GM21786 (cell line): Measurements from ENCODE around the gene USP22.

Source experiments
- ATAC-seq: cut with Tn5 transposase; IDR thresholded peaks from one replicate; pipeline ENCODE4 v1.9.1; 2021; ENCODE audit not compliant: unreplicated experiment

USP22 gene

DNA sequence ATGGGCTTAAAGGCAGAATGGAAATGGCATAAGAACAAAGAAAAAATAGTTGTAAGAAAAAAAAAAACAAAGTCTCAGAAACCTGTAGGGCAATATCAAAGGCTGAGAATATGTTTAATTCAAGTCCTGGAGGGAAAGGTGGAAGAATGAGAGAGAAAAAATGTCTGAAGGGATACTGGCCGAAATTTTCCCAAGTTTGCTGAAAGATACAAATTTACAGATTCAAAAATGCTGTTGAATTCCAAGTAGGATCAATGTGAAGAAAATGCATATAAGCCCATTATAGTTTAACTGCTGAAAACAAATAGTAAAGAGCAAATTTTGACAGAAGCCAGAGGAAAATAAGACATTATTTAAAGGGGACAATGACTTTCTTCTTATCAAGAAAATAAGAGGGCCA lies 6.6 kb upstream of the USP22 start:
- no peak for ATAC-seq

GRCh38 chr17:21046216-21046615 lies 3.4 kb upstream of the USP22 start:
- no peak for ATAC-seq

DNA sequence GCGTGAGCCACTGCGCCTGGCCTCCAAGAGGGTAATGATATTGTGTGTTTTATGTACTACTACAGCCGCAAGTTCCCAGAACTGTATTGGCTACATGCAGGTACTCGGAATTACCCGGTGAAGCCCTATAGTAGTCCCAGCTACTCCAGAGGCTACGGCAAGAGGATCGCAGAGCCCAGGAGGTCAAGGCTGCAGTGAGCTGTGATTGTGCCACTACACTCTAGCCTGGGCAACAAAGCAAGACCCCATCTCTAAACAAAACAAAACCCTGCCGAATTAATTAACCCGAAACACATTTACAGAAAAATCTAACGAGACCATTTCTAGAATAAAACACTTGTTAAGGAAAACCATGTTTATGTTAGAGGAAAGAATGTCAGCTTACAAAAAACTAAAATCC lies 2.2 kb upstream of the USP22 start:
- ATAC-seq: no peak

- peak; percentile 87 for ATAC-seq
These were observed 753 bp upstream of the USP22 start for GRCh38 chr17:21043296-21044232.

- ATAC-seq: no peak
These were observed 912 bp downstream of the USP22 start for GRCh38 chr17:21041741-21042457.

DNA sequence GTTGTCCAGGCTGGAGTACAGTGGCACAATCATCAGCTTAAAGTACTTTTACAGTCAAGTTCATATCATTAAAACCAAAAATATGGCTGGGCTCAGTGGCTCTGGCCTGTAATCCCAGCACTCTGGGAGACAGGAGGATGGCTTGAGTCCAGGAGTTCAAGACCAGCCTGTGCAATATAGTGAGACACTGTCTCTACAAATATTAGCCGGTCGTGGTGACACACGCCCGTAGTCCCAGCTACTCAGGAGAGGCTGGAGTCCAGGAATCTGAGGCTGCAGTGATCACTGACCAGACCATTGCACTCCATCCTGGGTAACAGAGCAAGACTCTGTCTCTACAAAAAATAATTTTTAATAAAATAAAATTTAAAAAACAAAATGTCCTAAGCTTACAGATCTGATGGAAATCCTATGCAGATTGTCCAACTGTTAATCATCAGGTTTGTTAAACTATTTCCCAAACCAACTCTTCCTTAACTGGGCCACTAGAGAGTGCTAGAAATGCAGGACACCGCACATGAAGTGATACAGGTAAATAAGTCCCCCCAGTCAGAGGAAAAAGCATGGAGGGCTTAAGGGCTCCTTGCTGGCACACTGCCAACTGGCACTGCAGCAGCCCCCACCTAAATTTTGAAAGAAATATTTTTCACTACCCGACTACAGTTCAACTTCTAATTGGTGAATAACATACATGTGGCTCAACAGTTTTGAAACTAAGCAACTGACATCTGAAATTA lies 2.8 kb downstream of the USP22 start:
- no peak for ATAC-seq

DNA sequence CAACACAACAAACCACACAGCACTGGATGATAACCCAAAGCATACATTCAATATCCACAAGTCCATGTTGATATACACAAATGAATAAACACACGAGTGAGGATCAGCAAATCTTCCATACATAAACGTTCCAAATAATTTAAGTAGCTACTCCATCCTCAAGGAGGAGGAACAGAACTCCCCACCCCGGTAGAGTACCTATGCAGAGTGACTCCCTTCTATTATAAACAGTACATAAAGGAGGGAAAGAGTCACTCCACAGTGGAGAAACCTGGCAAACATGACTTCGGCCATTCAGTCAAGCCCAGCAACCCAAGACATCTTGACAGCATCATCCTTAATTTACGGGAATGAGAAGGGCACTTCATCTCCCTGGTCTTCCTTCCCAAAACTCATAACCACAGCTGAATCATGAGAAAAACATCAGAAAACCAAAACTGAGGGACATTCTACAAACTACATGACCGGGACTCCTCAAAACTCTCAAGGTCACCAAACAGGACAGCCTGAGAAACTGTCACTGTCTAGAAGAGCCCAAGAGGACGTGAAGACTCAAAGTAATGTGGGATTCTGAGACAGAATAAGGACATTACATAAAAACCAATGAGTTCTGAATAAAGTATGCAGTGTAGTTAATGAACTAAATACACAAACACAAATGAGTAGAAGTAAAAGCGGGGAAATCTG lies 5.6 kb downstream of the USP22 start:
- ATAC-seq: no peak

- ATAC-seq: no peak
These were observed 6.4 kb downstream of the USP22 start for GRCh38 chr17:21036361-21036881.

GRCh38 chr17:21035406-21035805 lies 7.4 kb downstream of the USP22 start:
- ATAC-seq: no peak

DNA sequence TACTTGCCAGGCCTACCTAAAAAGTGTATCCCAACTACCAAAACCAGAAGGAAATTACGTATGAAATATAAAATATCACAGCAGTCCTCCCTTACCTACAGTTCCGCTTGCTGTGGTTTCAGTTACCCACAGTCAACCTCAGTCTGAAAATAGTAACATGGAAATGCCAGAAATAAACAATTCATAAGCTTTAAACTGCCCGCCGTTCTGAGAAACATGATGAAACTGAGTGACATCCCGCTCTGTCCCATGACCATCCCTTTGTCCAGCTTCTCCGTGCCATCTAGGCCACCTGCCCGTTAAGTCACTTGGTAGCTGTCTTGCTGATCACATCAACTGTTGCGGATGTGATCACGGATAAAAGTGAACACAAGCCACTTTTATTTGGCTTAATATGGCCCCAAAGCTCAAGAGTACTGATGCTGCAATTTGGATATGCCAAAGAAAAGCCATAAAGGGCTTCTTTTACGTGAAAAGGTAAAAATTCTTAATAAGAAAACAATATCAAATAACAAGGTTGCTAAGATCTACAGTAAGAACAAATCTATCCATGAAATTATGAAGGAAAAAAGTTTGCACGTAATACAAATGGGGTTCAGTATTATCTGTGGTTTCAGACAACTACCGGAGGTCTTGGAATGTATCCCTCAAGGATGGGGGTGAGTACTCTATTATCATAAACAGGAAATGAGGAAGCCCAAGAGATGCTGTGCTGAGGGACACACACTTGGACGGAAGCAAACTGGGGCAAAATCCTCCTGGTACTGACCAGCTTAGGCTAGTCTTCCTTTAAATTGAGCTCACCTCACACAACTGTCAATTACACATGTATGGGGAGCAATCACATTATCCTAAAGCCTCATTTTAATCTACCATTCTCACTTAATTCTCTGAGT lies 8.2 kb downstream of the USP22 start:
- peak; percentile 83 for ATAC-seq

DNA sequence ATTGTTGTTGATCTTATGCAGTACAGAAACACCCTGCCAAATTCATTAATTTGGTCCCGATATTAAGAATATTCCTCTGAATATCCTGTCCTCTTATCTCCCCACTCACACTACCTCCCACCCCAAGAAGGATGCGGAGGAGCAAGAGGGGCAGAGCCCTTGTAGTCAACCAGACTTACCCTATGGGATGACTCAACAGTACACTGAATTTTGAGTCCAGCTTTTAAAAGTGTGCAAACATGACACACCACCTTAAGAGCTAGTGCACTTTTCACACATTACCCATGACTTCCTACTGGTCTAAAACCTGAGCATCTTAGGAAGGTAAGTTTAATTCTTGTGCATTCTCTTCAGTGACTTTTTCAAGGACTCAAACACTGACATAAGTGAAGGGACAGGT lies 9.5 kb downstream of the USP22 start:
- ATAC-seq: no peak

DNA sequence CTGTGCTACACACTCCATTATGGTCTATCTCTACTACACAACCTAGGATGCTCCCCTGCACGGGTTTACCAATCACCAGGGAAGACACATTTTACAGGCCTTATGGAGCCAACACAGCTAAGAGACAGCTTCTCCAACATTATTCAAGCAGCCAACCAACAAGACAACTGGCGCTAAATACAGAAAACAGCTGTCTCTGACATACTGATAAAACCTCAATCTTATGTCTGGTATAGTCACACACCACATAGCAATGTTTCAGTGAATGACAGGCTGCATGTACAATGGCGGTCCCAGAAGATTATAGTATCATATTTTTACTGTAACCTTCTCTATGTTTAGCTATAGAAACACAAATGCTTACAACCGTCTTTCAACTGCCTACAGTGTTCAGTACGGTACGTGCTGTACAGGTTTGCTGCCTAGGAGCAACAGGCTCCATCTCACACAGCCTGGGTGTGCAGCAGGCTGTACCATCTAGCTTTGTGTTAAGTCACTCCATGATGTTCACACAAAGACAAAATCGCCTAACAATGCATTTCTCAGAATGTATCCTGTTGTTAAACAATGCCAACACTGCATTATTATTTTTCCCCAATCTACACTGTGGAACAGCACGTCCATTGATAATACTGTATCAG lies 10.9 kb downstream of the USP22 start:
- ATAC-seq: no peak

GRCh38 chr17:21030375-21030774 lies 12.4 kb downstream of the USP22 start:
- no peak for ATAC-seq

GRCh38 chr17:21029515-21029914 lies 13.3 kb downstream of the USP22 start:
- no peak for ATAC-seq

DNA sequence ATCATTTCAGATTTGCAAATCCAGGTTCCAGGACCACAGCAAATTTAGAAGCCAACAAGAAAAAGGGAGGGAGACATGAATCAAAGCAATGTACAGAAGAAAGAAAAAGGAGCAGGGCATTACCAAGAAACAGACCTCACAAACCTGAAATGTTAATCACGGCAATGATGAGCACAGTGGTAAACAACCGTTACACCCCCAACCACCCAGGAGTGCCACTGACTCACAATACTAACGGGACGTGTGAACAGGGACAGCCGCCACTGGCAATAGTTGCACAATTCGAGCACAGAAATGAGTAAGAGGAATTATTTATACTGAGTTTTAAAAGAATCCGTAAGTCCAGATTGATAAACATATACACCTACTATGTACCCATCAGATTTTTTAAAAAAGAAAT lies 13.8 kb downstream of the USP22 start:
- ATAC-seq: no peak

DNA sequence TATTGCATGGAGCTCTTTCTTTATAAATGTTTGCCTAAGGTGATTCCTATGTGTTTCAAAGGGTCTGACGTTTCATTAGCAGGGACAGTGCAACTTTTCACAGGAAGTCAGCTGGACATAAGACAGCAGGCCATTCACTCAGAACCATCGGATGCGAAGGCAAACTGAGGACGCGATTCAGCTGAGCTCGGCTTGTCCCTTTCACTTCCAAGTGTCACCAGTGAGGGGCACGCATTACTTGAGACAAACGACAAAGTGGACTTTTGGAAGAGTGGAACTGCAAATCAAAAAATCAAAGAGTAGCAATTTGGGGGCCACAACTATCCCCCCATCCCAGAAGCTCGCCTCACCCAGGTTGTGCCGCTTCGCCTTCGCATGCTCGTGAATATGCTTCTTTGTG lies 14.6 kb downstream of the USP22 start:
- ATAC-seq: no peak

- ATAC-seq: no peak
These were observed 15.8 kb downstream of the USP22 start for GRCh38 chr17:21027031-21027430.

DNA sequence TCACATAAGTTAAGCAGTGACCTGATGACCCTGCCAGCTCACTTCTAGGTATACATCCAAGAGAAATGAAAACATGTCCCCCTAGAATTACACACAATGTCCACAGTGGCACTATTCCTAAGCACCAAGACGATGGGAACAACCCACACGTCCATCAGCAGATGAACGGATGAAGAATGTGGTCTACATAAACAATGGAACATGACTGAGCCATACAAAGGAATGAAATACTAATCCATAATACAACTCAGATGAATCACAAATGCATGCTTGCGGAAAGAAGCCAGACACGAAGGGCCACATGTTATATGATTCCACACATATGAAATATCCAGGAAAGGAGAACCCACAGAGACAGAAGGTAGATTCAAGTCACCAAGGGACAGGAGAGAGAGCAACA lies 17.4 kb downstream of the USP22 start:
- no peak for ATAC-seq

- ATAC-seq: no peak
These were observed 18.8 kb downstream of the USP22 start for GRCh38 chr17:21024024-21024423.
